GM12878 (cell line): ENCODE results near the gene FRS3.

Experiments
- EED ChIP-seq: sonication (generic); IDR thresholded peaks from 2 replicates; pipeline ENCODE4 v1.6.1; 2016; ENCODE audit warnings: antibody characterized with exemption, low read depth
- EP300 ChIP-seq, 2 experiments: fragments of 150-350 bp in 1 of 2; IDR thresholded peaks; 2 replicates each; pipeline ENCODE4 v1.6.1; 2011 to 2012; ENCODE audit warnings: low read depth in 2 of 2, low read length in 2 of 2, borderline replicate concordance in 1 of 2, improper control_type of control experiment in 1 of 2, inconsistent platforms in 1 of 2; ENCODE audit not compliant: control insufficient read depth in 1 of 2
- EZH2 ChIP-seq: IDR thresholded peaks from 2 replicates; pipeline ENCODE4 v1.6.1; 2012; ENCODE audit warnings: low read depth, mild to moderate bottlenecking, control low read depth, inconsistent platforms, low read length, borderline replicate concordance; ENCODE audit not compliant: control insufficient read depth
- MTA3 ChIP-seq: IDR thresholded peaks from 2 replicates; pipeline ENCODE4 v1.6.1; 2012; ENCODE audit warnings: low read length, inconsistent platforms, borderline replicate concordance
- RBBP5 ChIP-seq: fragments of 200-600 bp; sonication (generic); conservative IDR thresholded peaks from 2 replicates; pipeline ENCODE4 v1.6.1; 2016
- SREBF1 ChIP-seq: IDR thresholded peaks from 2 replicates; pipeline ENCODE4 v1.6.1; 2012; ENCODE audit warnings: mild to moderate bottlenecking, low read length
- TF ChIP-seq, protein P1 (sequence below): fragments of 450-650 bp; IDR thresholded peaks from 2 replicates; pipeline ENCODE4 v1.6.1; 2016; ENCODE audit warnings: mild to moderate bottlenecking, moderate library complexity, borderline replicate concordance
- TF ChIP-seq, protein P2 (sequence below), 3 experiments: IDR thresholded peaks in 2 of 3; conservative IDR thresholded peaks in 1 of 3; 2 replicates each; pipeline ENCODE4 v1.5.1; 2011; ENCODE audit warnings: low read depth in 3 of 3, low read length in 3 of 3, mild to moderate bottlenecking in 3 of 3, control low read depth in 2 of 3, moderate library complexity in 2 of 3, inconsistent platforms in 1 of 3, mixed read lengths in 1 of 3; ENCODE audit not compliant: control insufficient read depth in 2 of 3, insufficient read depth in 1 of 3; ENCODE audit errors: extremely low read depth in 1 of 3
- TF ChIP-seq, protein P3 (sequence below): fragments of 450-650 bp; conservative IDR thresholded peaks from 2 replicates; pipeline ENCODE4 v1.6.1; 2017; ENCODE audit warnings: mild to moderate bottlenecking, moderate library complexity
- TF ChIP-seq, protein P4 (sequence below): fragments of 450-650 bp; IDR thresholded peaks from 2 replicates; pipeline ENCODE4 v1.6.1; 2014; ENCODE audit warnings: mild to moderate bottlenecking

DNA sequence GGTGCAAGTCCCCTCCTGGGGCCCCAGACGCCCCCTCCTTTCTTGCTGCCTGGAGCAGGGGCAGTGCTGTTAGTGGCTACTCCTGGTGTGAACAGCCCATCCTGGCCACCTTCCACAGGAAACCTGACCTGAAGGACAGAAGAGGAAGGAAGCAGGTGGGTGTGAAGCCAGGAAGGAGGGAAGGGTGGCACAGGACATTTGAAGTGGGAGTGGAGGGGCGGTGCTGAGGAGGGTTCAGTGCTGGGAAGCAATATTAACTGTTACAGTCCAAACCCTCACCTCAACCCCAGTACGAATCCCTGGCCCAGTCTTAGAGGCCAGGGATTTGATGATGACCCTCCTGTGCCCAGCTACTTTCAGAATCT, 1.6 kb upstream of the FRS3 start:
- TF ChIP-seq, protein P1, sequence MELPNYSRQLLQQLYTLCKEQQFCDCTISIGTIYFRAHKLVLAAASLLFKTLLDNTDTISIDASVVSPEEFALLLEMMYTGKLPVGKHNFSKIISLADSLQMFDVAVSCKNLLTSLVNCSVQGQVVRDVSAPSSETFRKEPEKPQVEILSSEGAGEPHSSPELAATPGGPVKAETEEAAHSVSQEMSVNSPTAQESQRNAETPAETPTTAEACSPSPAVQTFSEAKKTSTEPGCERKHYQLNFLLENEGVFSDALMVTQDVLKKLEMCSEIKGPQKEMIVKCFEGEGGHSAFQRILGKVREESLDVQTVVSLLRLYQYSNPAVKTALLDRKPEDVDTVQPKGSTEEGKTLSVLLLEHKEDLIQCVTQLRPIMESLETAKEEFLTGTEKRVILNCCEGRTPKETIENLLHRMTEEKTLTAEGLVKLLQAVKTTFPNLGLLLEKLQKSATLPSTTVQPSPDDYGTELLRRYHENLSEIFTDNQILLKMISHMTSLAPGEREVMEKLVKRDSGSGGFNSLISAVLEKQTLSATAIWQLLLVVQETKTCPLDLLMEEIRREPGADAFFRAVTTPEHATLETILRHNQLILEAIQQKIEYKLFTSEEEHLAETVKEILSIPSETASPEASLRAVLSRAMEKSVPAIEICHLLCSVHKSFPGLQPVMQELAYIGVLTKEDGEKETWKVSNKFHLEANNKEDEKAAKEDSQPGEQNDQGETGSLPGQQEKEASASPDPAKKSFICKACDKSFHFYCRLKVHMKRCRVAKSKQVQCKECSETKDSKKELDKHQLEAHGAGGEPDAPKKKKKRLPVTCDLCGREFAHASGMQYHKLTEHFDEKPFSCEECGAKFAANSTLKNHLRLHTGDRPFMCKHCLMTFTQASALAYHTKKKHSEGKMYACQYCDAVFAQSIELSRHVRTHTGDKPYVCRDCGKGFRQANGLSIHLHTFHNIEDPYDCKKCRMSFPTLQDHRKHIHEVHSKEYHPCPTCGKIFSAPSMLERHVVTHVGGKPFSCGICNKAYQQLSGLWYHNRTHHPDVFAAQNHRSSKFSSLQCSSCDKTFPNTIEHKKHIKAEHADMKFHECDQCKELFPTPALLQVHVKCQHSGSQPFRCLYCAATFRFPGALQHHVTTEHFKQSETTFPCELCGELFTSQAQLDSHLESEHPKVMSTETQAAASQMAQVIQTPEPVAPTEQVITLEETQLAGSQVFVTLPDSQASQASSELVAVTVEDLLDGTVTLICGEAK: no peak
- no peak for TF ChIP-seq EP300 (IDR thresholded peaks at IDR 0.05; ENCODE audit: borderline replicate concordance in 1 of 2, control insufficient read depth in 1 of 2, low read depth in 2 of 2, low read length in 2 of 2)
- TF ChIP-seq, protein P2, sequence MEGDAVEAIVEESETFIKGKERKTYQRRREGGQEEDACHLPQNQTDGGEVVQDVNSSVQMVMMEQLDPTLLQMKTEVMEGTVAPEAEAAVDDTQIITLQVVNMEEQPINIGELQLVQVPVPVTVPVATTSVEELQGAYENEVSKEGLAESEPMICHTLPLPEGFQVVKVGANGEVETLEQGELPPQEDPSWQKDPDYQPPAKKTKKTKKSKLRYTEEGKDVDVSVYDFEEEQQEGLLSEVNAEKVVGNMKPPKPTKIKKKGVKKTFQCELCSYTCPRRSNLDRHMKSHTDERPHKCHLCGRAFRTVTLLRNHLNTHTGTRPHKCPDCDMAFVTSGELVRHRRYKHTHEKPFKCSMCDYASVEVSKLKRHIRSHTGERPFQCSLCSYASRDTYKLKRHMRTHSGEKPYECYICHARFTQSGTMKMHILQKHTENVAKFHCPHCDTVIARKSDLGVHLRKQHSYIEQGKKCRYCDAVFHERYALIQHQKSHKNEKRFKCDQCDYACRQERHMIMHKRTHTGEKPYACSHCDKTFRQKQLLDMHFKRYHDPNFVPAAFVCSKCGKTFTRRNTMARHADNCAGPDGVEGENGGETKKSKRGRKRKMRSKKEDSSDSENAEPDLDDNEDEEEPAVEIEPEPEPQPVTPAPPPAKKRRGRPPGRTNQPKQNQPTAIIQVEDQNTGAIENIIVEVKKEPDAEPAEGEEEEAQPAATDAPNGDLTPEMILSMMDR (IDR thresholded peaks at IDR 0.05 in 2 of 3, conservative IDR thresholded peaks at IDR 0.05 in 1 of 3; ENCODE audit: control insufficient read depth in 2 of 3, extremely low read depth in 1 of 3, insufficient read depth in 1 of 3, low read depth in 3 of 3, low read length in 3 of 3): no peak
- TF ChIP-seq EZH2: no peak
- TF ChIP-seq MTA3: no peak
- TF ChIP-seq SREBF1: no peak
- TF ChIP-seq, protein P3, sequence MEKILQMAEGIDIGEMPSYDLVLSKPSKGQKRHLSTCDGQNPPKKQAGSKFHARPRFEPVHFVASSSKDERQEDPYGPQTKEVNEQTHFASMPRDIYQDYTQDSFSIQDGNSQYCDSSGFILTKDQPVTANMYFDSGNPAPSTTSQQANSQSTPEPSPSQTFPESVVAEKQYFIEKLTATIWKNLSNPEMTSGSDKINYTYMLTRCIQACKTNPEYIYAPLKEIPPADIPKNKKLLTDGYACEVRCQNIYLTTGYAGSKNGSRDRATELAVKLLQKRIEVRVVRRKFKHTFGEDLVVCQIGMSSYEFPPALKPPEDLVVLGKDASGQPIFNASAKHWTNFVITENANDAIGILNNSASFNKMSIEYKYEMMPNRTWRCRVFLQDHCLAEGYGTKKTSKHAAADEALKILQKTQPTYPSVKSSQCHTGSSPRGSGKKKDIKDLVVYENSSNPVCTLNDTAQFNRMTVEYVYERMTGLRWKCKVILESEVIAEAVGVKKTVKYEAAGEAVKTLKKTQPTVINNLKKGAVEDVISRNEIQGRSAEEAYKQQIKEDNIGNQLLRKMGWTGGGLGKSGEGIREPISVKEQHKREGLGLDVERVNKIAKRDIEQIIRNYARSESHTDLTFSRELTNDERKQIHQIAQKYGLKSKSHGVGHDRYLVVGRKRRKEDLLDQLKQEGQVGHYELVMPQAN: no peak
- no peak for TF ChIP-seq RBBP5
- TF ChIP-seq EED: no peak
- TF ChIP-seq, protein P4, sequence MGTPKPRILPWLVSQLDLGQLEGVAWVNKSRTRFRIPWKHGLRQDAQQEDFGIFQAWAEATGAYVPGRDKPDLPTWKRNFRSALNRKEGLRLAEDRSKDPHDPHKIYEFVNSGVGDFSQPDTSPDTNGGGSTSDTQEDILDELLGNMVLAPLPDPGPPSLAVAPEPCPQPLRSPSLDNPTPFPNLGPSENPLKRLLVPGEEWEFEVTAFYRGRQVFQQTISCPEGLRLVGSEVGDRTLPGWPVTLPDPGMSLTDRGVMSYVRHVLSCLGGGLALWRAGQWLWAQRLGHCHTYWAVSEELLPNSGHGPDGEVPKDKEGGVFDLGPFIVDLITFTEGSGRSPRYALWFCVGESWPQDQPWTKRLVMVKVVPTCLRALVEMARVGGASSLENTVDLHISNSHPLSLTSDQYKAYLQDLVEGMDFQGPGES: no peak
